ENCODE data around the gene SOX3. TPM values are rescaled to one million over a fixed set of nuclear protein-coding genes. Genes with fewer than 3 reads are reported as not detected.

Gene SOX3
- polyA plus RNA-seq: not detected in 2 replicates

DNA sequence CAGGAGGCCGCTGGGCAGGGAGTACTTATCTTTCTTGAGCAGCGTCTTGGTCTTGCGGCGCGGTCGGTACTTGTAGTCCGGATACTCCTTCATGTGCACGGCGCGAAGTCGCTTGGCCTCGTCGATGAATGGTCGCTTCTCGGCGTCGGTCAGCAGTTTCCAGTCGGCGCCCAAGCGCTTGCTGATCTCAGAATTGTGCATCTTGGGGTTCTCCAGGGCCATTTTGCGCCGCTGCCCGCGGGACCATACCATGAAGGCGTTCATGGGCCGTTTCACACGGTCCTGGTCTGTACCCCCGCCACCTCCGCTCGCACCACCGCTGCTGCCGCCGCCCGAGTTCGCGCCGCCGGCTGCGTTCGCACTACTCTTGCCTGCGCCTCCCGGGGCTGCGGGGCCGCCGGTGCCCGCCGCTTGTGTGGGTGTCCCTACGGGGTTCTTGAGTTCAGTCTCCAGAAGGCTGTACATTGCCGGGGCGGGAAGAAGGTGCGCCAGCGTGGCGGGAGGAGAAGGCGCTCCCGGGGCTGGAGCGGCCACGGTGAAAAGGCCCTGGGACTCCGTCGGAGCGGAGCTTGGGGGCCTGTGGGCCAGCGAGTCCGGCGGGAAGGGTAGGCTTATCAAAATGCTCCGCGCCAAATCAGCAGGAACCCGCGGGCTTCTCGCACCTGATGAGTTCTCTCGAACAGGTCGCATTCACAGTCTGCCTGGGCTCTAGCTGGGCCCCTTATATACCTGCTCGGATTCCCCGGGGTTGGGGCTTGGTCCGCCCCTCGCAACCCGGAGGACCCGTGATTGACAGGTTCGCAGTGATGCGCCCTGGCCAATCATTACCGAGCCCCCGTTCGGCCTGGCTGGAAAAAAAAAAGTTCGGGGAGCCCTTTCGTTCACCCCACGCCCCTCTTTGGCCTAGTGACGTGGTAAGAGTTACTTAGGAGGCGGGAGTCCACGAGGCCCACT, at the start of gene SOX3:
Gene SOX3, minus strand, starts transcription at position 699 of the 954 bp plus-strand sequence. Its CDS starts 9 bp downstream, at position 690.

Other genes with a start within 250 kb of the SOX3 start
- 471 and 485 TPM in 2 replicates for gene LINC00632, start 204.7 kb upstream of the SOX3 start, polyA plus RNA-seq